HG02571 (cell line): Measurements from ENCODE around the gene NFKB1.
"Not testable (repeated sequence)": the region's sequence is repeated elsewhere in the genome, so short reads cannot be mapped to it uniquely, and the experiment has no call there.

Experiments used
- ATAC-seq: cut with Tn5 transposase; IDR thresholded peaks from one replicate; pipeline ENCODE4 v1.9.1; 2021; ENCODE audit warnings: mild to moderate bottlenecking, moderate library complexity; ENCODE audit not compliant: unreplicated experiment

Gene NFKB1

GRCh38 chr4:102564399-102565059 lies 63.4 kb downstream of the NFKB1 start:
- peak; percentile 84 for ATAC-seq

- ATAC-seq: no peak
These were observed 64.5 kb downstream of the NFKB1 start for GRCh38 chr4:102565696-102566095.

GRCh38 chr4:102566426-102566825 lies 65.3 kb downstream of the NFKB1 start:
- no peak for ATAC-seq

GRCh38 chr4:102567427-102567826 lies 66.3 kb downstream of the NFKB1 start:
- no peak for ATAC-seq

GRCh38 chr4:102569200-102569599 lies 68.0 kb downstream of the NFKB1 start:
- no peak for ATAC-seq

GRCh38 chr4:102570211-102570610 lies 69.1 kb downstream of the NFKB1 start:
- not testable (repeated sequence) for ATAC-seq

- ATAC-seq: no peak
These were observed 71.3 kb downstream of the NFKB1 start for GRCh38 chr4:102572452-102572851.

- ATAC-seq: no peak
These were observed 73.2 kb downstream of the NFKB1 start for GRCh38 chr4:102574317-102574716.

GRCh38 chr4:102575369-102576129 lies 74.4 kb downstream of the NFKB1 start:
- ATAC-seq: no peak

- no peak for ATAC-seq
These were observed 77.1 kb downstream of the NFKB1 start for GRCh38 chr4:102578270-102578669.

- no peak for ATAC-seq
These were observed 77.7 kb downstream of the NFKB1 start for GRCh38 chr4:102578819-102579218.

GRCh38 chr4:102579794-102580462 lies 78.8 kb downstream of the NFKB1 start:
- no peak for ATAC-seq

GRCh38 chr4:102580463-102580842 lies 79.3 kb downstream of the NFKB1 start:
- no peak for ATAC-seq

- ATAC-seq: no peak
These were observed 82.9 kb downstream of the NFKB1 start for GRCh38 chr4:102584091-102584490.

GRCh38 chr4:102585329-102585728 lies 84.2 kb downstream of the NFKB1 start:
- ATAC-seq: no peak

GRCh38 chr4:102586002-102586643 lies 85.0 kb downstream of the NFKB1 start:
- ATAC-seq: no peak

GRCh38 chr4:102586644-102587021 lies 85.5 kb downstream of the NFKB1 start:
- no peak for ATAC-seq

- ATAC-seq: no peak
These were observed 88.6 kb downstream of the NFKB1 start for GRCh38 chr4:102589743-102590142.

GRCh38 chr4:102592256-102592655 lies 91.1 kb downstream of the NFKB1 start:
- no peak for ATAC-seq

- no peak for ATAC-seq
These were observed 92.0 kb downstream of the NFKB1 start for GRCh38 chr4:102593147-102593546.

- ATAC-seq: no peak
These were observed 92.8 kb downstream of the NFKB1 start for GRCh38 chr4:102594000-102594399.

- ATAC-seq: no peak
These were observed 95.4 kb downstream of the NFKB1 start for GRCh38 chr4:102596532-102596931.
